IMR-90 (cell line): ENCODE results near the gene CRYBG2. TPM values are rescaled to one million over a fixed set of nuclear protein-coding genes. Genes with fewer than 3 reads are reported as not detected.
A peak's percentile ranks its signal among the peaks of the same experiment; 100 is the strongest.

Experiments used
- ATAC-seq: fragments of 200-7000 bp; cut with Tn5 transposase; 2 replicates; pipeline ENCODE4 v1.9.1; 2020; ENCODE audit warnings: low read depth, mild to moderate bottlenecking, moderate library complexity
- BruUV-seq: library from RNA; stranded (reverse); fragments of 400-500 nt; replicated peaks from 2 replicates; lab custom pipeline; 2021; lab: Mats Ljungman, UMichigan
- CTCF ChIA-PET: fragments of 300-600 bp; formaldehyde crosslinking; extraction: SDS; loops from one replicate; lab custom pipeline; 2021; ENCODE audit warnings: antibody characterized with exemption; lab: Yijun Ruan, JAX
- POLR2A ChIA-PET: fragments of 300-600 bp; sonication (Branson Sonifier 250); formaldehyde crosslinking; loops from one replicate; lab custom pipeline; 2022; ENCODE audit warnings: antibody characterized with exemption; ENCODE audit not compliant: unreplicated experiment; lab: Charles Lee
- DNase-seq: peaks from one replicate; pipeline ENCODE4 v3.0.0; 2013
- H2AFZ ChIP-seq: replicated peaks from 2 replicates; pipeline ENCODE3; 2013; ENCODE audit warnings: low read length, mild to moderate bottlenecking; ENCODE audit not compliant: poor library complexity
- H2AK5ac ChIP-seq: 2 replicates; pipeline ENCODE4 v1.6.1; 2013; ENCODE audit warnings: low read depth, low read length, inconsistent platforms
- H2AK9ac ChIP-seq: replicated peaks from 2 replicates; pipeline ENCODE3; 2013; ENCODE audit warnings: mild to moderate bottlenecking, low read depth, low read length, moderate library complexity; ENCODE audit not compliant: poor library complexity
- H2BK120ac ChIP-seq: 2 replicates; pipeline ENCODE4 v1.6.1; 2013; ENCODE audit warnings: low read depth, low read length, inconsistent platforms
- H2BK15ac ChIP-seq: 3 replicates; pipeline ENCODE4 v1.6.1; 2013; ENCODE audit warnings: low read depth, low read length, inconsistent platforms
- H2BK20ac ChIP-seq: 2 replicates; pipeline ENCODE4 v1.6.1; 2013; ENCODE audit warnings: low read depth, mild to moderate bottlenecking, inconsistent platforms, low read length, moderate library complexity
- H2BK5ac ChIP-seq: 2 replicates; pipeline ENCODE4 v1.6.1; 2013; ENCODE audit warnings: mild to moderate bottlenecking, low read depth, low read length, inconsistent platforms; ENCODE audit not compliant: poor library complexity, severe bottlenecking
- H3K14ac ChIP-seq: replicated peaks from 2 replicates; pipeline ENCODE4 v1.6.1; 2013; ENCODE audit warnings: low read depth, low read length, inconsistent platforms
- H3K18ac ChIP-seq: 2 replicates; pipeline ENCODE4 v1.6.1; 2013; ENCODE audit warnings: low read depth, low read length, control low read depth
- H3K23ac ChIP-seq: 2 replicates; pipeline ENCODE4 v1.6.1; 2013; ENCODE audit warnings: low read depth, low read length, inconsistent platforms
- H3K27ac ChIP-seq: 2 replicates; pipeline ENCODE4 v1.5.1; 2013; ENCODE audit warnings: mild to moderate bottlenecking, control low read depth, low read length; ENCODE audit not compliant: insufficient read depth
- H3K27me3 ChIP-seq: 2 replicates; pipeline ENCODE4 v1.6.1; 2013; ENCODE audit warnings: low read length; ENCODE audit not compliant: control insufficient read depth, insufficient read depth
- H3K36me3 ChIP-seq: 2 replicates; pipeline ENCODE4 v1.6.1; 2013; ENCODE audit warnings: low read length, mixed read lengths; ENCODE audit not compliant: control insufficient read depth, insufficient read depth
- H3K4ac ChIP-seq: 2 replicates; pipeline ENCODE4 v1.6.1; 2013; ENCODE audit warnings: low read depth, low read length, inconsistent platforms
- H3K4me1 ChIP-seq: 2 replicates; pipeline ENCODE4 v1.6.1; 2013; ENCODE audit warnings: low read length, mixed read lengths; ENCODE audit not compliant: control insufficient read depth, insufficient read depth
- H3K4me2 ChIP-seq: 2 replicates; pipeline ENCODE4 v1.6.1; 2013; ENCODE audit warnings: low read depth, mild to moderate bottlenecking, control low read depth, low read length, moderate library complexity
- H3K4me3 ChIP-seq: 2 replicates; pipeline ENCODE4 v1.5.1; 2013; ENCODE audit warnings: low read depth, mild to moderate bottlenecking, control low read depth, low read length, moderate library complexity; ENCODE audit not compliant: insufficient read depth
- H3K56ac ChIP-seq: 2 replicates; pipeline ENCODE4 v1.6.1; 2013; ENCODE audit warnings: low read length, inconsistent platforms; ENCODE audit not compliant: insufficient read depth; ENCODE audit errors: extremely low read depth
- H3K79me1 ChIP-seq, 2 experiments: 2 replicates each; pipeline ENCODE4 v1.6.1; 2013; ENCODE audit warnings: low read length in 2 of 2, inconsistent platforms in 1 of 2, low read depth in 1 of 2
- H3K9ac ChIP-seq: 2 replicates; pipeline ENCODE4 v1.6.1; 2013; ENCODE audit warnings: low read depth, low read length, control low read depth
- H3K9me1 ChIP-seq: 2 replicates; pipeline ENCODE4 v1.6.1; 2013; ENCODE audit warnings: low read length, inconsistent platforms; ENCODE audit not compliant: insufficient read depth
- H3K9me3 ChIP-seq: 2 replicates; pipeline ENCODE4 v1.6.1; 2013; ENCODE audit warnings: low read length; ENCODE audit not compliant: control insufficient read depth, insufficient read depth
- H4K20me1 ChIP-seq: 2 replicates; pipeline ENCODE4 v1.6.1; 2013; ENCODE audit warnings: low read length, inconsistent platforms; ENCODE audit not compliant: insufficient read depth
- H4K5ac ChIP-seq: 2 replicates; pipeline ENCODE4 v1.6.1; 2013; ENCODE audit warnings: mild to moderate bottlenecking, low read depth, low read length, control low read depth
- H4K8ac ChIP-seq, 2 experiments: 2 replicates each; pipeline ENCODE4 v1.6.1; 2013; ENCODE audit warnings: low read depth in 2 of 2, low read length in 2 of 2, control low read depth in 1 of 2, inconsistent platforms in 1 of 2
- H4K91ac ChIP-seq: 2 replicates; pipeline ENCODE4 v1.6.1; 2013; ENCODE audit warnings: low read depth, low read length, inconsistent platforms; ENCODE audit not compliant: insufficient read depth
- CEBPB ChIP-seq: IDR thresholded peaks from 2 replicates; pipeline ENCODE4 v1.6.1; 2012; ENCODE audit warnings: low read depth, low read length, improper control_type of control experiment
- MAFK ChIP-seq: IDR thresholded peaks from 2 replicates; pipeline ENCODE4 v1.6.1; 2012; ENCODE audit warnings: low read depth, low read length, improper control_type of control experiment
- WGBS, 2 experiments: methylation state at CpG; one replicate each; pipeline versions ENCODE4 v1.1.5 to v1.1.7; 2013; ENCODE audit warnings: missing lambda C conversion rate in 2 of 2; ENCODE audit not compliant: insufficient read length in 1 of 2; ENCODE audit errors: extremely low coverage in 2 of 2; 5-methylcytosine and 5-hydroxymethylcytosine counted together
- dilution Hi-C: fragments of 300-500 bp; cut with HindIII; formaldehyde crosslinking; loops from one replicate; pipeline ENCODE4 v1.14.3; 2018; ENCODE audit warnings: low sequenced_read_pairs; ENCODE audit not compliant: unreplicated experiment
- in situ Hi-C: fragments of 300-500 bp; cut with MboI; formaldehyde crosslinking; loops from 3 replicates; pipeline ENCODE4 v1.14.3; 2019; ENCODE audit warnings: low sequenced_read_pairs, inconsistent platforms, mixed read lengths
- intact Hi-C: fragments of 100-400 bp; cut with micrococcal nuclease; formaldehyde crosslinking; loops from 2 replicates; pipeline ENCODE4 v1.10.0; 2022
- polyA plus RNA-seq, 3 experiments: library from polyadenylated mRNA; depleted of rRNA; stranded (reverse); fragments of >200 nt; gene quantifications; 2 replicates each; pipeline ENCODE4 v1.2.3, GENCODE V29; 2012; ENCODE audit warnings: low replicate concordance in 1 of 3
- total RNA-seq: library from RNA; depleted of rRNA; stranded (reverse); fragments of >200 nt; gene quantifications from 2 replicates; pipeline ENCODE4 v1.2.3, GENCODE V29; 2012

The CRYBG2 gene
- total and polyA plus RNA-seq, 2 of the 4 experiments (the other 2 are of a cell fraction) = not detected

DNA sequence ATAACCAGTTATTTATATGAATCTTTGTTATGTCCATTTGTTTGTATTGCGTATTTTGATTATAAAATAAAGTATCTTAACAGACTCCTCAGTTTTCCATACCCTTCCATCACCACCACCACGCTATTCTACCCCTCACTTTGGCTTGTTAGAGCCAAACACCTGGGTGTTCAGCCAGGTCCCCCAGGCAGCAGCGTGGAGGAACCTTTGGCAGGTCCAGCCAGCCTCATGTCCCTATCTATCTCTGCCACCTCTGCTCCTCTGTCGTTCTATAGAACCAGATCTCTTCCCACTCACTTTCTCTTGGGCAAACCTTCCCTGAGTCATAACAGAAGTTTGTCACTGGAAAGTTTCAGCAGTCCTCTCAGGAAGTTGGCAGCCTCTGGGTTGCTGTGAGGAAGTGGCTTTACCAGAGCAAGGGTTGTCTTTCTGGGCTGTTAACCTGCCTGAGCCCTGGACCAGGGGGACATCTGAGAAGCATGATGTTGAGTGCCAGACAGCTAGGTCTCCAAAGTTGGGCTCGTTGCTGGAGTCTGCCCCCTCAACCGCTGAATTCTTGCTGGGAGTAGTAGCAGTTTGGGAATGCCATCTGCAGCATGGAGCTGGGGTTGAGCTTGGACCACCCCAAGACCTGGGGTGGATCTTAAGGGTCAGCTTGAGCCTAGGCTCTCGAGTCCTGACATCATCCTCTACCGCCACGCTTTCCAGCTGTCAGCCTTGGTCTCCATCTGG is 75.0 kb downstream of the CRYBG2 start:
- Histone ChIP-seq H3K9ac (peak overlapping the region; percentile 78), H3K9me3 (no peaks in the 10 kb centered on the region), H3K23ac (peak overlapping the region; percentile 97), H2AK9ac (peak overlapping the region; percentile 100), H3K4me2 (peak overlapping the region; percentile 91), H4K5ac (peak overlapping the region; percentile 71), H3K36me3 (peaks cover 24% of the 10 kb centered on the region), H3K4me1 (peaks cover 57% of the 10 kb centered on the region), H3K27me3 (no peaks in the 10 kb centered on the region), H4K20me1 (peaks cover 51% of the 10 kb centered on the region), H3K4ac (peak overlapping the region; percentile 99), H3K79me1 (peaks cover 25 to 63% of the 10 kb centered on the region in 2 experiments), H2BK120ac (peak overlapping the region; percentile 93), H3K56ac (peak overlapping the region; percentile 73), H3K9me1 (peaks cover 43% of the 10 kb centered on the region), H2BK20ac (peak overlapping the region; percentile 84), H3K4me3 (peak overlapping the region; percentile 89), H3K14ac (peak overlapping the region; percentile 98), H3K18ac (peak overlapping the region; percentile 58), H2AFZ (peak overlapping the region; percentile 94), H4K91ac (peak overlapping the region; percentile 95), H2BK5ac (peak overlapping the region; percentile 92), H3K27ac (peak overlapping the region; percentile 85), H4K8ac (peak overlapping the region; percentile 79 to 90), H2BK15ac (peak overlapping the region; percentile 91), H2AK5ac (peak overlapping the region; percentile 99)
- DNase-seq = peak; percentile 75
- CTCF ChIA-PET = interaction anchor here (0.5 to 1.5 kb wide), 6 partner anchors 37 to 89 kb away, joined by 3 to 7 read pairs (median 3); partner anchors contain the start of genes CATSPER4, CD52 and CEP85
- dilution Hi-C loops = no loop called here
- no TSS peak for BruUV-seq
- intact Hi-C loops = loop anchor here (5.0 kb wide), 1 partner anchor 242 kb away; no protein-coding TSS in a partner anchor
- TF ChIP-seq MAFK (no peak), CEBPB (peak; percentile 73)
- in situ Hi-C loops = no loop called here
- WGBS, 2 experiments = 58% methylated on average over 2 of the region's 9 CpGs; no CpG with 5 or more reads in 1 of the 2 experiments
- POLR2A ChIA-PET = no interaction called here
- ATAC-seq = no peak
